Adipocyte (in vitro differentiated cells): ENCODE results near the gene MYRIP.

ENCODE experiments used
- DNase-seq: peaks from one replicate; pipeline ENCODE4 v3.0.0-alpha.2; 2015; ENCODE audit warnings: low read depth
- H3K27me3 ChIP-seq: replicated peaks from 2 replicates; pipeline ENCODE4 v1.7.0; 2013; ENCODE audit warnings: mild to moderate bottlenecking, low read length, moderate library complexity; ENCODE audit not compliant: control insufficient read depth, insufficient read depth
- H3K36me3 ChIP-seq: 2 replicates; pipeline ENCODE4 v1.7.0; 2013; ENCODE audit warnings: low read length, mild to moderate bottlenecking, moderate library complexity; ENCODE audit not compliant: control insufficient read depth, insufficient read depth, severe bottlenecking
- H3K4me1 ChIP-seq: 2 replicates; pipeline ENCODE4 v1.7.0; 2013; ENCODE audit warnings: mild to moderate bottlenecking, low read length, moderate library complexity; ENCODE audit not compliant: control insufficient read depth, insufficient read depth
- H3K4me3 ChIP-seq: 2 replicates; pipeline ENCODE4 v1.7.0; 2013; ENCODE audit warnings: mild to moderate bottlenecking, low read length, moderate library complexity
- H3K9ac ChIP-seq: 2 replicates; pipeline ENCODE4 v1.7.0; 2013; ENCODE audit warnings: mild to moderate bottlenecking, low read length, moderate library complexity
- H3K9me3 ChIP-seq: 2 replicates; pipeline ENCODE4 v1.7.0; 2013; ENCODE audit warnings: mild to moderate bottlenecking, low read length, moderate library complexity; ENCODE audit not compliant: control insufficient read depth

Gene MYRIP

GRCh38 chr3:39849992-39850715 lies 40.7 kb downstream of the MYRIP start:
- no peaks in the 10 kb centered on the region for H3K36me3 ChIP-seq
- DNase-seq = no peak
- H3K4me1 ChIP-seq = no peaks in the 10 kb centered on the region
- no peaks in the 10 kb centered on the region for H3K27me3 ChIP-seq
- no peak overlapping the region for H3K9ac ChIP-seq
- H3K9me3 ChIP-seq = no peaks in the 10 kb centered on the region
- H3K4me3 ChIP-seq = no peak overlapping the region

- Histone ChIP-seq H3K4me3 (no peak overlapping the region), H3K9ac (no peak overlapping the region), H3K9me3 (no peaks in the 10 kb centered on the region), H3K36me3 (no peaks in the 10 kb centered on the region), H3K4me1 (no peaks in the 10 kb centered on the region), H3K27me3 (no peaks in the 10 kb centered on the region)
- DNase-seq = no peak
These were observed 41.3 kb downstream of the MYRIP start for GRCh38 chr3:39850716-39851032.

- DNase-seq = no peak
- H3K36me3 ChIP-seq = no peaks in the 10 kb centered on the region
- H3K4me1 ChIP-seq = no peaks in the 10 kb centered on the region
- H3K27me3 ChIP-seq = no peaks in the 10 kb centered on the region
- no peak overlapping the region for H3K4me3 ChIP-seq
- H3K9ac ChIP-seq = no peak overlapping the region
- peaks cover 18% of the 10 kb centered on the region for H3K9me3 ChIP-seq
These were observed 46.1 kb downstream of the MYRIP start for GRCh38 chr3:39855517-39855916.

- Histone ChIP-seq H3K27me3 (no peaks in the 10 kb centered on the region), H3K36me3 (no peaks in the 10 kb centered on the region), H3K9ac (no peak overlapping the region), H3K4me3 (no peak overlapping the region), H3K9me3 (peaks cover 18% of the 10 kb centered on the region), H3K4me1 (no peaks in the 10 kb centered on the region)
- no peak for DNase-seq
These were observed 60.5 kb downstream of the MYRIP start for GRCh38 chr3:39869890-39870289.

- peaks cover 16% of the 10 kb centered on the region for H3K9me3 ChIP-seq
- no peaks in the 10 kb centered on the region for H3K36me3 ChIP-seq
- H3K9ac ChIP-seq = no peak overlapping the region
- H3K4me1 ChIP-seq = no peaks in the 10 kb centered on the region
- peak; percentile 29 for DNase-seq
- no peaks in the 10 kb centered on the region for H3K27me3 ChIP-seq
- H3K4me3 ChIP-seq = no peak overlapping the region
These were observed 61.3 kb downstream of the MYRIP start for GRCh38 chr3:39870706-39871105.

- H3K9me3 ChIP-seq = no peaks in the 10 kb centered on the region
- H3K27me3 ChIP-seq = no peaks in the 10 kb centered on the region
- H3K36me3 ChIP-seq = no peaks in the 10 kb centered on the region
- H3K4me1 ChIP-seq = no peaks in the 10 kb centered on the region
- no peak overlapping the region for H3K9ac ChIP-seq
- no peak overlapping the region for H3K4me3 ChIP-seq
- DNase-seq = no peak
These were observed 70.2 kb downstream of the MYRIP start for GRCh38 chr3:39879581-39879980.

- Histone ChIP-seq H3K27me3 (no peaks in the 10 kb centered on the region), H3K36me3 (no peaks in the 10 kb centered on the region), H3K4me3 (no peak overlapping the region), H3K4me1 (no peaks in the 10 kb centered on the region), H3K9ac (no peak overlapping the region), H3K9me3 (no peaks in the 10 kb centered on the region)
- no peak for DNase-seq
These were observed 72.7 kb downstream of the MYRIP start for GRCh38 chr3:39882111-39882510.

GRCh38 chr3:39892068-39892467 lies 82.7 kb downstream of the MYRIP start:
- H3K9me3 ChIP-seq = no peaks in the 10 kb centered on the region
- no peaks in the 10 kb centered on the region for H3K27me3 ChIP-seq
- no peak overlapping the region for H3K9ac ChIP-seq
- no peaks in the 10 kb centered on the region for H3K36me3 ChIP-seq
- no peaks in the 10 kb centered on the region for H3K4me1 ChIP-seq
- no peak overlapping the region for H3K4me3 ChIP-seq
- no peak for DNase-seq

GRCh38 chr3:39896184-39896583 lies 86.8 kb downstream of the MYRIP start:
- H3K9ac ChIP-seq = no peak overlapping the region
- no peaks in the 10 kb centered on the region for H3K9me3 ChIP-seq
- H3K27me3 ChIP-seq = no peaks in the 10 kb centered on the region
- DNase-seq = no peak
- no peaks in the 10 kb centered on the region for H3K4me1 ChIP-seq
- no peaks in the 10 kb centered on the region for H3K36me3 ChIP-seq
- no peak overlapping the region for H3K4me3 ChIP-seq

GRCh38 chr3:39900462-39901002 lies 91.1 kb downstream of the MYRIP start:
- H3K27me3 ChIP-seq = no peaks in the 10 kb centered on the region
- no peaks in the 10 kb centered on the region for H3K4me1 ChIP-seq
- H3K4me3 ChIP-seq = no peak overlapping the region
- DNase-seq = peak; percentile 6
- H3K9me3 ChIP-seq = no peaks in the 10 kb centered on the region
- H3K36me3 ChIP-seq = no peaks in the 10 kb centered on the region
- no peak overlapping the region for H3K9ac ChIP-seq

- Histone ChIP-seq H3K9me3 (no peaks in the 10 kb centered on the region), H3K4me1 (peaks cover 7% of the 10 kb centered on the region), H3K27me3 (no peaks in the 10 kb centered on the region), H3K9ac (no peak overlapping the region), H3K4me3 (no peak overlapping the region), H3K36me3 (no peaks in the 10 kb centered on the region)
- DNase-seq = no peak
These were observed 93.8 kb downstream of the MYRIP start for GRCh38 chr3:39903253-39903652.

- H3K4me1 ChIP-seq = peaks cover 12% of the 10 kb centered on the region
- H3K27me3 ChIP-seq = no peaks in the 10 kb centered on the region
- no peak overlapping the region for H3K9ac ChIP-seq
- DNase-seq = no peak
- no peak overlapping the region for H3K4me3 ChIP-seq
- H3K9me3 ChIP-seq = no peaks in the 10 kb centered on the region
- no peaks in the 10 kb centered on the region for H3K36me3 ChIP-seq
These were observed 96.4 kb downstream of the MYRIP start for GRCh38 chr3:39905788-39906187.
